ENCODE data around the gene PDE11A. TPM values are rescaled to one million over a fixed set of nuclear protein-coding genes. Genes with fewer than 3 reads are reported as not detected.

PDE11A gene
- total RNA-seq, 1 experiment from 2014 or later = 1.4 TPM

GRCh38 chr2:177778472-177778871 lies 294.1 kb downstream of the PDE11A start:
- Mint-ChIP-seq H3K9me3 (ENCODE audit: low read depth, unreplicated experiment) (peaks cover 2% of the 10 kb centered on the region), H3K36me3 (ENCODE audit: insufficient read depth, unreplicated experiment) (no peaks in the 10 kb centered on the region), H3K27me3 (ENCODE audit: unreplicated experiment) (no peaks in the 10 kb centered on the region), H3K4me3 (ENCODE audit: low read depth, unreplicated experiment) (no peak overlapping the region), H3K4me1 (ENCODE audit: low read depth, unreplicated experiment) (peaks cover 15% of the 10 kb centered on the region), H3K27ac (ENCODE audit: unreplicated experiment) (no peak overlapping the region)
- TF ChIP-seq, protein P1, sequence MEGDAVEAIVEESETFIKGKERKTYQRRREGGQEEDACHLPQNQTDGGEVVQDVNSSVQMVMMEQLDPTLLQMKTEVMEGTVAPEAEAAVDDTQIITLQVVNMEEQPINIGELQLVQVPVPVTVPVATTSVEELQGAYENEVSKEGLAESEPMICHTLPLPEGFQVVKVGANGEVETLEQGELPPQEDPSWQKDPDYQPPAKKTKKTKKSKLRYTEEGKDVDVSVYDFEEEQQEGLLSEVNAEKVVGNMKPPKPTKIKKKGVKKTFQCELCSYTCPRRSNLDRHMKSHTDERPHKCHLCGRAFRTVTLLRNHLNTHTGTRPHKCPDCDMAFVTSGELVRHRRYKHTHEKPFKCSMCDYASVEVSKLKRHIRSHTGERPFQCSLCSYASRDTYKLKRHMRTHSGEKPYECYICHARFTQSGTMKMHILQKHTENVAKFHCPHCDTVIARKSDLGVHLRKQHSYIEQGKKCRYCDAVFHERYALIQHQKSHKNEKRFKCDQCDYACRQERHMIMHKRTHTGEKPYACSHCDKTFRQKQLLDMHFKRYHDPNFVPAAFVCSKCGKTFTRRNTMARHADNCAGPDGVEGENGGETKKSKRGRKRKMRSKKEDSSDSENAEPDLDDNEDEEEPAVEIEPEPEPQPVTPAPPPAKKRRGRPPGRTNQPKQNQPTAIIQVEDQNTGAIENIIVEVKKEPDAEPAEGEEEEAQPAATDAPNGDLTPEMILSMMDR (IDR thresholded peaks at IDR 0.05; ENCODE audit: unreplicated experiment) = no peak
- no TSS peak for BruUV-seq (replicated peaks)
- no peak for DNase-seq
- intact Hi-C loops (cut with micrococcal nuclease; ENCODE audit: unreplicated experiment) = no loop called here
- CTCF ChIA-PET = no interaction called here

GRCh38 chr2:177772529-177772928 lies 300.0 kb downstream of the PDE11A start:
- H3K9me3 Mint-ChIP-seq (ENCODE audit: low read depth, unreplicated experiment) = no peaks in the 10 kb centered on the region
- intact Hi-C loops (cut with micrococcal nuclease; ENCODE audit: unreplicated experiment) = no loop called here
- H3K4me1 Mint-ChIP-seq (ENCODE audit: low read depth, unreplicated experiment) = peaks cover 31% of the 10 kb centered on the region
- peak; percentile 22 for DNase-seq
- H3K36me3 Mint-ChIP-seq (ENCODE audit: insufficient read depth, unreplicated experiment) = no peaks in the 10 kb centered on the region
- BruUV-seq (replicated peaks) = no TSS peak
- TF ChIP-seq, protein P1 (IDR thresholded peaks at IDR 0.05; ENCODE audit: unreplicated experiment) = peak; percentile 72
- no peak overlapping the region for H3K4me3 Mint-ChIP-seq (ENCODE audit: low read depth, unreplicated experiment)
- H3K27ac Mint-ChIP-seq (ENCODE audit: unreplicated experiment) = no peak overlapping the region
- CTCF ChIA-PET = interaction anchor here (0.5 to 1.6 kb wide), 3 partner anchors 11 to 1852 kb away, joined by 3 to 8 read pairs (median 6); no protein-coding TSS in a partner anchor
- no peaks in the 10 kb centered on the region for H3K27me3 Mint-ChIP-seq (ENCODE audit: unreplicated experiment)

DNA sequence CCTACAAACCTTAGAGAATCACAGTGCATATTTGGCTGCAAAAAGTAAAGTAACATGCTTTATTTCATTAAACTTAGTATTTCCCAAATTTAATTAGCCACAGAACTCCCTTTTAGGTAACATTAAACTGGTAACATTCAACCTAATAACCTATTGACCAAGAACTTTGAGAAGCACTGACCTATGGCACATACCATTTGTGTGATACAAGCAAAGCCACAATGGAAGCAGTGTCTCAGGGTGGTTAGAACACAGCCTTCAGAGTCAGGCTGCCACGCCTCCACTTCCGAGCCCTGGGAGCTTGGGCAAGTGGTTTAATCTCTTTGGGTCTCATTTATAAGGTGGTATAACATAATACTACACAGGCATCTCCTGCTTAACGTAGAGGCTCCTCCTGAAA lies 301.4 kb downstream of the PDE11A start:
- CTCF ChIA-PET = no interaction called here
- no peaks in the 10 kb centered on the region for H3K36me3 Mint-ChIP-seq (ENCODE audit: insufficient read depth, unreplicated experiment)
- H3K9me3 Mint-ChIP-seq (ENCODE audit: low read depth, unreplicated experiment) = no peaks in the 10 kb centered on the region
- peaks cover 31% of the 10 kb centered on the region for H3K4me1 Mint-ChIP-seq (ENCODE audit: low read depth, unreplicated experiment)
- intact Hi-C loops (cut with micrococcal nuclease; ENCODE audit: unreplicated experiment) = no loop called here
- DNase-seq = peak; percentile 67
- TF ChIP-seq, protein P1 (IDR thresholded peaks at IDR 0.05; ENCODE audit: unreplicated experiment) = no peak
- peak overlapping the region; percentile 62 for H3K27ac Mint-ChIP-seq (ENCODE audit: unreplicated experiment)
- BruUV-seq (replicated peaks) = no TSS peak
- no peaks in the 10 kb centered on the region for H3K27me3 Mint-ChIP-seq (ENCODE audit: unreplicated experiment)
- no peak overlapping the region for H3K4me3 Mint-ChIP-seq (ENCODE audit: low read depth, unreplicated experiment)

DNA sequence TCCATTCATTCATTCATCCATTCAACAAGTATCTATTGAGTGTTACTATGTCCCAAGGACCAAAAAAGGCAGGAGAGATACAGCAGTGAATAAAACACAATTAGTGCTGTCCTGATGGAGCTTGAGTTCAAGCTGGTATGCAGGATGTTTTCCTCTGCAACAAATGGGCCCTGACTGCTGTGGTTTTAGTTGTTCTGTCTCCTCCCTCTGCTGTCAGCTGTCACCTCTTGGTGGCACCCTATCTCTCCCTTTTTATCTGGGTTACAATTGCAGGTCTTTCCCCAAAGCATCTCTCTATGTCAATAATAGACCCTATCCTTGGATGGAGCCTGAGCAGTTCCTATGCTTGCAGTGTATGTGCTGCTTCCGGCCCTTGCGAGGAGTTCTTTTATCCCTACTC lies 304.8 kb downstream of the PDE11A start:
- BruUV-seq (replicated peaks) = no TSS peak
- no peak overlapping the region for H3K4me3 Mint-ChIP-seq (ENCODE audit: low read depth, unreplicated experiment)
- H3K36me3 Mint-ChIP-seq (ENCODE audit: insufficient read depth, unreplicated experiment) = no peaks in the 10 kb centered on the region
- no peak overlapping the region for H3K27ac Mint-ChIP-seq (ENCODE audit: unreplicated experiment)
- H3K9me3 Mint-ChIP-seq (ENCODE audit: low read depth, unreplicated experiment) = no peaks in the 10 kb centered on the region
- TF ChIP-seq, protein P1 (IDR thresholded peaks at IDR 0.05; ENCODE audit: unreplicated experiment) = no peak
- intact Hi-C loops (cut with micrococcal nuclease; ENCODE audit: unreplicated experiment) = loop anchor here (10.0 kb wide), 1 partner anchor 1643 kb away; the partner anchor contains the start of genes HOXD8 and HOXD9
- CTCF ChIA-PET = no interaction called here
- DNase-seq = no peak
- H3K4me1 Mint-ChIP-seq (ENCODE audit: low read depth, unreplicated experiment) = peaks cover 23% of the 10 kb centered on the region
- H3K27me3 Mint-ChIP-seq (ENCODE audit: unreplicated experiment) = no peaks in the 10 kb centered on the region

Measured in Calu3 (cell line).